ENCODE results near the gene TMEM141.
"Not testable (repeated sequence)": the region's sequence is repeated elsewhere in the genome, so short reads cannot be mapped to it uniquely, and the experiment has no call there.

GRCh38 chr9:136785565-136786355, 5.4 kb upstream of the TMEM141 start:
- TF ChIP-seq CTCF (conservative IDR thresholded peaks at IDR 0.05; ENCODE audit: low read depth, low read length); EZH2 (IDR thresholded peaks at IDR 0.05; ENCODE audit: borderline replicate concordance, low read depth, low read length, poor library complexity, severe bottlenecking): not testable (repeated sequence)

Measured in A673 (cell line).